Skeletal muscle satellite cell (primary cell): ENCODE results near the gene TBC1D3B. TPM values are rescaled to one million over a fixed set of nuclear protein-coding genes. Genes with fewer than 3 reads are reported as not detected.
"Not testable (repeated sequence)": the region's sequence is repeated elsewhere in the genome, so short reads cannot be mapped to it uniquely, and the experiment has no call there.

ENCODE experiments used
- H3K27me3 ChIP-seq: 2 replicates; pipeline ENCODE4 v1.7.0; 2013; ENCODE audit warnings: low read length; ENCODE audit not compliant: control insufficient read depth, insufficient read depth
- H3K36me3 ChIP-seq: 2 replicates; pipeline ENCODE4 v1.7.0; 2013; ENCODE audit warnings: mild to moderate bottlenecking, control low read depth, low read length; ENCODE audit not compliant: insufficient read depth
- H3K4me1 ChIP-seq: 2 replicates; pipeline ENCODE4 v1.7.0; 2013; ENCODE audit warnings: low read length; ENCODE audit not compliant: control insufficient read depth, insufficient read depth
- H3K4me2 ChIP-seq: 2 replicates; pipeline ENCODE4 v1.7.0; 2013; ENCODE audit warnings: mild to moderate bottlenecking, low read length
- H3K4me3 ChIP-seq: 2 replicates; pipeline ENCODE4 v1.7.0; 2013; ENCODE audit warnings: low read length
- H3K9ac ChIP-seq: 2 replicates; pipeline ENCODE4 v1.7.0; 2013; ENCODE audit warnings: mild to moderate bottlenecking, low read depth, low read length, moderate library complexity
- H3K9me3 ChIP-seq: replicated peaks from 2 replicates; pipeline ENCODE4 v1.7.0; 2013; ENCODE audit warnings: mild to moderate bottlenecking, control low read depth, low read length
- total RNA-seq: library from RNA; depleted of rRNA; stranded (reverse); fragments of >200 nt; gene quantifications from 2 replicates; pipeline ENCODE4 v1.2.3, GENCODE V29; 2012; rRNA removed

TBC1D3B gene
- total RNA-seq = not detected in 2 replicates

DNA sequence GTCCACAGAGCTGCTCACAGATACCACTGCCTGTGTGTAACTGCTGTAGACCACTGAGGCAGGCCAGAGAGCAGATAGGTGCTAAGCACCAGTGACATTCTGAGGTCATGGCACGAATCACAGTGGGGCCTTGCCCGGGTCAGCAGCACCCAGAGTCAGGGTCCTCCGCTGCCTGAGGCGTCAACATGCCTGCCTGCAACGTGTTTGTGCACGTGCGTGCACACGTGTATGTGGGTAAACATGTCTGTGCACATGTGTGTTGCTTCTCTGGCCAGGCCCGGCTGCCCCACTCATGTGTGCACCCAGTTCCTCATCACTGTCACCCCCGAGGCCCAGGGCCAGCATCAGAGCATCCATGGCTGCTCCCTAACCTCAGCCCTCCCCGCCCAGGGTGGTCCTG is at the start of gene TBC1D3B:
Gene TBC1D3B (minus strand): TSS at position 101 of the 400 bp plus-strand sequence. CDS start 1,586 bp downstream, outside the sequence.
- H3K36me3 ChIP-seq, H3K4me3 ChIP-seq, H3K9ac ChIP-seq, H3K4me1 ChIP-seq, H3K4me2 ChIP-seq, H3K9me3 ChIP-seq, H3K27me3 ChIP-seq: not testable (repeated sequence)

DNA sequence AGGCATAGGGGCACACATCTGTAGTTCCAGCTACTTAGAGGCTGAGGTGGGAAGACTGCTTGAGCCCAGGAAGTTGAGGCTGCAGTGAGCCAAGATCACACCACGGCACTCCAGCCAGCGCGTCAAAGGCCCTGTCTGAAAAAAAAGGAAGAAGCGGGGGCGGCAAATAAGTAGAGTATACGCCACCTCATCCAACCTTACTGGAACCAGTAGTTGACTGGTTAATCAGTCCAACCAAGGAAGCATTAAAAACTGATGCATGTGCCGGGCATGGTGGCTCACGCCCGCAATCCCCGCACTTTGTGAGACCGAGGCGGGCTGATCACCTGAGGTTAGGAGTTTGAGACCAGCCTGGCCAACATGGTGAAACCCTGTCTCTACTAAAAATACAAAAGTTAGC is 46.5 kb upstream of the TBC1D3B start:
- not testable (repeated sequence) for H3K27me3 ChIP-seq, H3K9ac ChIP-seq, H3K9me3 ChIP-seq, H3K36me3 ChIP-seq, H3K4me1 ChIP-seq, H3K4me3 ChIP-seq, H3K4me2 ChIP-seq

DNA sequence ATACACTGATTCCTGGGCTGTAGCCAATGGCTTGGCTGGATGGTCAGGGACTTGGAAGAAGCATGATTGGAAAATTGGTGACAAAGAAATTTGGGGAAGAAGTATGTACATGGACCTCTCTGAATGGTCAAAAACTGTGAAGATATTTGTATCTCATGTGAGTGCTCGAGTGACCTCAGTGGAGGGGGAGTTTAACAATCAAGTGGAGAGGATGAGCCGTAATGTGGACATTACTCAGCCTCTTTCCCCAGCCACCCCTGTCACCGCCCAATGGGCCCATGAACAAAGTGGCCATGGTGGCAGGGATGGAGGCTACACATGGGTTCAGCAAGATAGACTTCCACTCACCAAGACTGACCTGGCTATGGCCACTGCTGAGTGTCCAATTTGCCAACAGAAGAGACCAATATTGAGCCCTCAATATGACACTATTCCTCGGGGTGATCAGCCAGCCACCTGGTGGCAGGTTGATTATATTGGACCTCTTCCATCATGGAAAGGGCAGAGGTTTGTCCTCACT is 45.2 kb upstream of the TBC1D3B start:
- H3K9me3 ChIP-seq, H3K4me2 ChIP-seq, H3K36me3 ChIP-seq, H3K9ac ChIP-seq, H3K4me3 ChIP-seq, H3K27me3 ChIP-seq, H3K4me1 ChIP-seq: not testable (repeated sequence)

GRCh38 chr17:36220737-36221580 is 44.5 kb upstream of the TBC1D3B start:
- not testable (repeated sequence) for H3K9ac ChIP-seq

DNA sequence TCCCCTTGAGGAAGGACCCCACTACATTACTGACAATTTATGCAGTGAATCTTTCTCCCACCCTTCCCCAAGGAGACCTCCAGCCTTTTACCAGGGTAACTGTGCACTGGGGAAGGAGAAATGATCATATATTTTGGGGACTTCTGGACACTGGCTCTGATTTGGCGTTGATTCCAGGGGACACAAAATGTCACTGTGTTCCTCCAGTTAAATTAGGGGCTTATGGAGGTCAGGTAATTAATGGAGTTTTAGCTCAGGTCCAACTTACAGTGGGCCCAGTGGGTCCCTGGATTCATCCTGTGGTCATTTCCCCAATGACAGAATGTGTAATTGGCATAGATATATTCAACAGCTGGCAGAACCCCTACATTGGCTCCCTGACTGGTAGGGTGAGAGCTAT is 43.1 kb upstream of the TBC1D3B start:
- H3K27me3 ChIP-seq, H3K9ac ChIP-seq, H3K4me1 ChIP-seq, H3K4me3 ChIP-seq, H3K9me3 ChIP-seq, H3K36me3 ChIP-seq, H3K4me2 ChIP-seq: not testable (repeated sequence)

More at GRCh38 chr17:36220737-36221580, 44.5 kb upstream of the TBC1D3B start:
- H3K36me3 ChIP-seq, H3K4me2 ChIP-seq, H3K27me3 ChIP-seq, H3K4me3 ChIP-seq, H3K4me1 ChIP-seq, H3K9me3 ChIP-seq: not testable (repeated sequence)

- not testable (repeated sequence) for H3K4me3 ChIP-seq, H3K27me3 ChIP-seq, H3K4me2 ChIP-seq, H3K36me3 ChIP-seq, H3K4me1 ChIP-seq, H3K9ac ChIP-seq, H3K9me3 ChIP-seq
These were observed 39.2 kb upstream of the TBC1D3B start for GRCh38 chr17:36215406-36216308.

GRCh38 chr17:36214918-36215317 is 38.5 kb upstream of the TBC1D3B start:
- Histone ChIP-seq H3K4me2 (no peak overlapping the region), H3K4me1 (no peaks in the 10 kb centered on the region), H3K36me3 (no peaks in the 10 kb centered on the region), H3K9me3 (no peaks in the 10 kb centered on the region), H3K27me3 (no peaks in the 10 kb centered on the region), H3K9ac (no peak overlapping the region), H3K4me3 (no peak overlapping the region)

GRCh38 chr17:36213695-36214094 is 37.3 kb upstream of the TBC1D3B start:
- Histone ChIP-seq H3K27me3 (no peaks in the 10 kb centered on the region), H3K9ac (no peak overlapping the region), H3K4me1 (no peaks in the 10 kb centered on the region), H3K9me3 (no peaks in the 10 kb centered on the region), H3K4me3 (no peak overlapping the region), H3K36me3 (no peaks in the 10 kb centered on the region), H3K4me2 (no peak overlapping the region)

DNA sequence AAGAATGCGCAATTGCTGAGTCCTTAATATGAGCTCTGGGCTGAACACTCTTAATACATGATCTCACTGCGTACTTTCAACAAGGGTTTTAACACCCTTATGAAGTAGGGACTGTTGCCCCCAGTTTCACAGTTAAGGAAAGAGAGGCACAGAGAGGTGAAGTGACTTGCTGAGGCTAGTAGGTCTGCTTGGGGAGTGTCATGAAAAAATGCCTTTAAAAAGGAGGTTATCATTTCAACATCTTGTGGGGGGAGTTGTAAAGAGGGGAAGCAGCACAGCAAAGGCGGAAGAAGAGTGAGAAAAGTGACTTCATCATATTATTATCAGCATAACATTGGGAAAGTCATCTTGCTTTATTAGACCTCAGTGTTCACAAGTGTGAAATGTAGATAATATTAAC is 36.5 kb upstream of the TBC1D3B start:
- H3K4me1 ChIP-seq = no peaks in the 10 kb centered on the region
- no peak overlapping the region for H3K9ac ChIP-seq
- H3K36me3 ChIP-seq = no peaks in the 10 kb centered on the region
- no peak overlapping the region for H3K4me3 ChIP-seq
- H3K9me3 ChIP-seq = no peaks in the 10 kb centered on the region
- no peaks in the 10 kb centered on the region for H3K27me3 ChIP-seq
- no peak overlapping the region for H3K4me2 ChIP-seq

GRCh38 chr17:36212272-36212605 is 35.8 kb upstream of the TBC1D3B start:
- Histone ChIP-seq H3K9ac (no peak overlapping the region), H3K9me3 (no peaks in the 10 kb centered on the region), H3K36me3 (no peaks in the 10 kb centered on the region), H3K4me3 (no peak overlapping the region), H3K4me2 (no peak overlapping the region), H3K4me1 (no peaks in the 10 kb centered on the region), H3K27me3 (no peaks in the 10 kb centered on the region)

GRCh38 chr17:36211484-36212271 is 35.2 kb upstream of the TBC1D3B start:
- H3K4me2 ChIP-seq, H3K9ac ChIP-seq, H3K4me3 ChIP-seq, H3K9me3 ChIP-seq, H3K4me1 ChIP-seq, H3K27me3 ChIP-seq, H3K36me3 ChIP-seq: not testable (repeated sequence)
